ENCODE results near the gene FAM107A. TPM values are rescaled to one million over a fixed set of nuclear protein-coding genes. Genes with fewer than 3 reads are reported as not detected.

Gene FAM107A
- total RNA-seq, 1 donor from 2014 or later: not detected

DNA sequence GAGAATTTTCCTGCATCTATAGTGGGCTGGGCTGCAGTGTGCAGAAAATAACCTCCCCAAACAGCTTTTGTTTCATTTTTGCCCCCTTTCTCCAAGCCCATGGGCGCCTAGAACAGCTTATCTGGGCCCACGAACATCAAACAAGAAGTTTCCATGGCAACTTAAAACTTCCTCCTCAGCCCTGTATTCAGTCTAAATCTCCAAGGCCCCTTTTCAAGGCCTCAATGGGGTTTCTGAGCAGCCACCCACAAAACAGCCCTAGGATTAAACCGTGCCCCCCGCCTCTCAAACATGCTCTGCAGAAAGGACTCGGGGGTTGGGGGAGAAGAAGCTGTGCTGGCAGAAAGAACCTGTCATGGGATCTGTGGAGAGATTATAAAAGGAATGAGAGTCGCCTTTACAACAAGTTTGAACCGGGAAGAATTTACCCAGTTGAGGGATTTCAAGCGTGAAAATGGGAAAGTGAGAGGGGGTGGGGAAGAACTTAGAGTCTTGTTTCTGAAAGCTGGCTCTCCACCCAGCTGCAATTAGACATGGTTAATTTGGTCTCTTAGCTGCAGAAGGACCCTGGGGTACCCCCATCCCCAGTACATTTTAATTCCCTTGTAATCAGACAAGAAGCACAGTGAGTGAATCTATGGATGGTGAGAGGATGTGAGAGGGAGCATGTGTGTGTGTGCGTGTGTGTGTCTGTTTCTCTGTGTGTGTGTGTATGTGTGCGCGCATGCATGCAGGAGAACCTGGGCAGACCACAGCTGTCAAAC, 4.3 kb upstream of the FAM107A start:
- Mint-ChIP-seq H3K36me3 (ENCODE audit: low read depth) (peaks cover 2% of the 10 kb centered on the region), H3K9me3 (peaks cover 4% of the 10 kb centered on the region), H3K27ac (no peak overlapping the region), H3K4me3 (no peak overlapping the region), H3K27me3 (peaks cover 35% of the 10 kb centered on the region), H3K4me1 (peaks cover 19% of the 10 kb centered on the region)
- intact Hi-C loops (cut with micrococcal nuclease): no loop called here
- no peak for DNase-seq

DNA sequence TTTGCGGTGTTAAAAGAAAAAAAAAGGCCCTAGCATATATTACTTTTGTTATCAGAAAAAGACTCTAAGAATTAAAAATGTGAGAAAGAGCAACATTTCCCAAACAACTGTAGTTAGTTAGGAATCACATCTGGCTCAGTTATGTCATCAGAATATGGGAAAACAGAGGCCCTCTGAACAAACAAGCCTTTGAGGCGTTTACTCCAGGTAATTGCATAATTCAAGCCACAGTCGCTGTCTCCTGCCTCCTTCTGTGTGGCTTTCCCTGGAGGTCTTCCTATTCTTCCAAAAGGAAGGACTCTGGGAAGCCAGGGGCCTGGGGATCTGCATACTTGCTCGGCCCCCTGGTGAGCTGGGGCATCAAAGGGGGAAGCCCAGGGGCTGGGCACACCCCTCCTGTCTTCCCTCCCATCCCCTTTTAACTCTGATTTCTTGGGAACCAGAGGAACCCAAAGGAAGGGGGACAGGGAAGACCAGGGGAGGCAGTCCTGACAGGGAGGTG, 3.7 kb upstream of the FAM107A start:
- Mint-ChIP-seq H3K4me3 (no peak overlapping the region), H3K4me1 (peaks cover 16% of the 10 kb centered on the region), H3K36me3 (ENCODE audit: low read depth) (no peaks in the 10 kb centered on the region), H3K27me3 (peaks cover 29% of the 10 kb centered on the region), H3K9me3 (no peaks in the 10 kb centered on the region), H3K27ac (no peak overlapping the region)
- no peak for DNase-seq
- intact Hi-C loops (cut with micrococcal nuclease): no loop called here

DNA sequence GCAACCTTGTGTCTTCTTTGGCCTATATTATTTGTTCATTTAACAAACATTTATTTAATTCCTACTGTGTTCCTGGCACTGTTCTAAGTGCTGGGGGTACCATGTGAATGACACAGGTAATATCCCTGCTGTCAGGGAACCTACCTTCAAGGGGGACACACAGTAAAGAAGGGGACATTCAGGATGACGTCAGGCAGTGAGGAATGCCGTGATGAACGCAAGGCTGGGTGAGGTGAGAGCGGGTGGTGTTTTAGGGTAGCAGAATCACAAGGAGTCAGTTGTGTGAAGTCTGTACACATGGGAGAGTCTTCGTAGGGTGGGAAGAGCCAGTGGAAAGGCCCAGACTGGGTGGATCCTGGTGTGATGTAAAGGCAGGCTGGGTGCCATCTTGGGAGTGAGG, 1.7 kb upstream of the FAM107A start:
- no peak overlapping the region for H3K27ac Mint-ChIP-seq
- no peaks in the 10 kb centered on the region for H3K9me3 Mint-ChIP-seq
- intact Hi-C loops (cut with micrococcal nuclease): no loop called here
- H3K4me3 Mint-ChIP-seq: no peak overlapping the region
- peaks cover 13% of the 10 kb centered on the region for H3K27me3 Mint-ChIP-seq
- H3K36me3 Mint-ChIP-seq (ENCODE audit: low read depth): no peaks in the 10 kb centered on the region
- DNase-seq: no peak
- peaks cover 3% of the 10 kb centered on the region for H3K4me1 Mint-ChIP-seq

DNA sequence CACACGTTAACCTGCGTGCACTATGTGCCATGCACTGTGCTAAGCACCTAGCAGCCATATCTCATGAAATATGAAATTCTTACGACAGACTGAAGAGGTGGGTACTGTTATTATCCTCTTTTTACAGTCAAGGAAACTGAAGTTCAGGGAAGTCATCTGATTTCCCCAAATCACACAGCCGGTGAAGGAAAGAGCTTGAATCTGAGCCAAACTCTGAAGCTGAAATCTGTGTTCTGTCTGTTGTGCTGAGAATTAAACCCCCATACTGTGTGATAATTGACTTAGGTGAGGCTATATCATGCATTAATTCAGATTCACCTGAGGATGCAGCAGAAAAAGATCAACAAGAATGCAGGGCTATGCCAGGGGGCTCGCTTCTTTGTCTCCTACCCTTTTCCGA, 475 bp downstream of the FAM107A start:
- Mint-ChIP-seq H3K4me3 (no peak overlapping the region), H3K9me3 (no peaks in the 10 kb centered on the region), H3K36me3 (ENCODE audit: low read depth) (no peaks in the 10 kb centered on the region), H3K4me1 (peaks cover 3% of the 10 kb centered on the region), H3K27ac (no peak overlapping the region), H3K27me3 (peaks cover 15% of the 10 kb centered on the region)
- intact Hi-C loops (cut with micrococcal nuclease): no loop called here
- no peak for DNase-seq

DNA sequence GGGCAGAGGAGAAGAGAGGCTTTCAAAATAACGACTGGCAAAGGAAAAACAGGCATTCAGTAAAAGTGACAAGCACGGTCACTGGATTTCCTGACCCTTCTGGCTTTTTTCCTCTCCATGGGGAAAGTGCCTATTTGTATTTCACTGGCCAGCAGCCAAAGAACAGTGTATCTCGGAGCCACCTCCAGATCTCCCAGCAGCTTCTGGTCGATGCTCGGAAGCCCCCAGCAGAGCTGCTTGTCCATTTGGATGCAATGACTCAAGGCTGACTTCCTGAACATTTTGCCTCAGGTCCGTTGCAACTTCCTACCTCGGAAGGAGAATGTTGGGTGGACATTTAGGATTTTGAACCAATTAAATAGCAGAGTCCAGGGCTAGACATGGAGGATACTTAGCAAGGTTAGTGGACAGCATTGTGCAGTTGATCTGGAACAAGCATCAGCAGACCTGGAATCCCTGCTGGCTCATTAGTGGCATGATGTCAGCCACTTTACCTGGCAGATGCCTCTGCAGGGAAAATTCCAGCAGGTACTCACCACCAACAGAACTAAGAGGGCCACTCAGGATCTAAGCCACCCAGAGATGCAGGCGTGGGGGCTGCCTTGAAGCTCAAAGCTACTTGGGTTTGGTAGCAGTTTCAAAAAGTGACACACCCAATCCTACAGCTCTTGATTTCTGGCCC, 1.1 kb downstream of the FAM107A start:
- no peaks in the 10 kb centered on the region for H3K36me3 Mint-ChIP-seq (ENCODE audit: low read depth)
- no peak overlapping the region for H3K4me3 Mint-ChIP-seq

DNA sequence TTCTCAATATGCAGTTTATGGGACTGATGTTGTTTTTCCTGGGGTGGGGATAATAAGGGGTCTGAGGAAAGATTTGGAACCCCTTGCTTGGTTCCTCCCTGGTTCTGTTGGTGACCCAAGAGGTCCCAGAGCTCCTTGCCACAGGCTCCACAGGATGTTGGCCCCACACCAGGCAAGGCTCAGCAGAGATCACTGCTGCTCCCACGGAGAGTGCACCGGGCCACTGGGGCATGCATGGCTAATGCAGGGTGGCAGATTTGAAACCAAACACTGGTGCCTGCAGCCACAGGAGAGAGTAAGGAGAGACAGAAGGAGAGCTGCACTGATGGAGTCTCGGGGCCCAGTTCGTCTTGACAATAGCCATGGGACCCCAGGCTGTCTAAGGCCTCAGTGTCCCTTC, 2.5 kb downstream of the FAM107A start:
- Mint-ChIP-seq H3K4me3 (no peak overlapping the region), H3K9me3 (no peaks in the 10 kb centered on the region), H3K36me3 (ENCODE audit: low read depth) (no peaks in the 10 kb centered on the region), H3K27ac (no peak overlapping the region), H3K27me3 (peaks cover 11% of the 10 kb centered on the region), H3K4me1 (no peaks in the 10 kb centered on the region)
- DNase-seq: no peak
- intact Hi-C loops (cut with micrococcal nuclease): no loop called here

More for the DNA sequence above, 1.1 kb downstream of the FAM107A start:
- Mint-ChIP-seq H3K27ac (no peak overlapping the region), H3K9me3 (no peaks in the 10 kb centered on the region), H3K4me1 (no peaks in the 10 kb centered on the region), H3K27me3 (peaks cover 13% of the 10 kb centered on the region)
- DNase-seq: no peak
- intact Hi-C loops (cut with micrococcal nuclease): no loop called here

DNA sequence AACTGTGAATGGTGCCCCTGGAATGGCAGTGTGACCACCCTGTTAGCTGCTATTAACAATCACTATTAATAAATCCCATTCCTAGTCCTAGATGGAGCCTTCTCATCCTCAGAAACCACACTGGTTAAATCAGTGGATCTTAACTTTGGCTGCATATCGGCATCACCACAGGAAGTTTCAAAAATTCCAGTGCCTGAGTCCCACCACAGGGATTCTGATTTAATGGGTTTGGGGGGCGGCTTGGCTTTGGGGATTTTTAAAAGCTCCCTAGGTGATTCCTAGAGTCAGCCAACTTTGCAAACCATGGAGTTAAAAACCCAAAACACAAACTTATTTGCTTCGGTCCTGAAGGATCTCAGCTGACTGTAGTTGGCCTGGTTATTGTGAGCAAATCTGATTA, 3.1 kb downstream of the FAM107A start:
- H3K27me3 Mint-ChIP-seq: peaks cover 11% of the 10 kb centered on the region
- H3K36me3 Mint-ChIP-seq (ENCODE audit: low read depth): no peaks in the 10 kb centered on the region
- H3K4me1 Mint-ChIP-seq: no peaks in the 10 kb centered on the region
- H3K4me3 Mint-ChIP-seq: no peak overlapping the region
- no peaks in the 10 kb centered on the region for H3K9me3 Mint-ChIP-seq
- intact Hi-C loops (cut with micrococcal nuclease): no loop called here
- no peak for DNase-seq
- H3K27ac Mint-ChIP-seq: no peak overlapping the region

DNA sequence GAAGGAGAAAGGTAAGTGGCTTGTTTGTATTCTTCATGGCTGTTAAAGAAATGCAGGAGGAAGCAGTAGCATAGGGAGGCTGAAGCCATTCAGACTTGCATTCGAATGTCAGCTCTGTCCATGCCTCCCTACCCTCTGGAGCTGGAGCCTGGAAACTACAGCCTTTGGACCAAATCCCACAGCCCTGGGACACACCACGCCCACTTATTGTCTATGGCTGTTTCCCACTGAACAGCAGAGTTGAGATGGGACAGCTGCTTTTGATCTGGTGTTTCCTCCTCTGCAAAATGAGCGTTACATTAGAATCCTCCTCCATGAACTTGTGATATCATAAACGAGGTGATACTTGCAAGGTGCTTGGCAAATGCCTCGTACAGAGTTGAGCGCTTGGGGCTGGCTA, 3.6 kb downstream of the FAM107A start:
- no peak for DNase-seq
- intact Hi-C loops (cut with micrococcal nuclease): no loop called here
- peaks cover 11% of the 10 kb centered on the region for H3K27me3 Mint-ChIP-seq
- H3K9me3 Mint-ChIP-seq: no peaks in the 10 kb centered on the region
- no peak overlapping the region for H3K4me3 Mint-ChIP-seq
- H3K27ac Mint-ChIP-seq: no peak overlapping the region
- H3K4me1 Mint-ChIP-seq: peaks cover 3% of the 10 kb centered on the region
- H3K36me3 Mint-ChIP-seq (ENCODE audit: low read depth): no peaks in the 10 kb centered on the region

DNA sequence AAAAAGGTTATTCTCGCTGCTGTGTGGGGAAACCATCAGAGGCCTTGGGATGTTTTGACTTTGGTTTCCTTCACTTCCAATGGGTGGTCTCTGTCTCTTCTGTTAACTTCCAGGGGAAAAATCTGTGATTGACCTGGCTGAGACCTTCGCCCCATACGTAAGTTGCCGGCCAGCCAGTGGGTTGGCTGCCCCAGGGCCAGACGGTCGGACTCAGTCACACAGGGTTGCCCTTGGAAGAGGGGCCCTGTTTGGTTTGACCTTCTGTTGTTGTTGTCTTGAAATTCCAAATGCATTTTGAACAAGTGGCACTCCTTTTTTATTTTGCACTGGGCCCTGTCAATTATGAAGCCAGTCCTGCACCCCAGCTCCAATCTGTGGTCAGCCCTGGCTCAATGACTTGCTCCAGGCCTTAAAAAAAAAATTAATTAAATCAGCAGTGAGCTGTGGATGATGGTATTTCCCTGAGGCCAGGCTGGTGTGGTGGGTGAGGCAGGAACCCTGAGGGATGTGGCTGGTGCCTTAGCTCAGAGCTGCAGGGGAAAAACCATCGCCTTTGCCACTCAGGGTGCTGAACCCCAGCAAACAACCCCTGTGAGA, 4.5 kb downstream of the FAM107A start:
- H3K9me3 Mint-ChIP-seq: no peaks in the 10 kb centered on the region
- peaks cover 11% of the 10 kb centered on the region for H3K27me3 Mint-ChIP-seq
- intact Hi-C loops (cut with micrococcal nuclease): no loop called here
- DNase-seq: no peak
- no peak overlapping the region for H3K4me3 Mint-ChIP-seq
- peaks cover 4% of the 10 kb centered on the region for H3K4me1 Mint-ChIP-seq
- H3K27ac Mint-ChIP-seq: no peak overlapping the region
- H3K36me3 Mint-ChIP-seq (ENCODE audit: low read depth): no peaks in the 10 kb centered on the region

DNA sequence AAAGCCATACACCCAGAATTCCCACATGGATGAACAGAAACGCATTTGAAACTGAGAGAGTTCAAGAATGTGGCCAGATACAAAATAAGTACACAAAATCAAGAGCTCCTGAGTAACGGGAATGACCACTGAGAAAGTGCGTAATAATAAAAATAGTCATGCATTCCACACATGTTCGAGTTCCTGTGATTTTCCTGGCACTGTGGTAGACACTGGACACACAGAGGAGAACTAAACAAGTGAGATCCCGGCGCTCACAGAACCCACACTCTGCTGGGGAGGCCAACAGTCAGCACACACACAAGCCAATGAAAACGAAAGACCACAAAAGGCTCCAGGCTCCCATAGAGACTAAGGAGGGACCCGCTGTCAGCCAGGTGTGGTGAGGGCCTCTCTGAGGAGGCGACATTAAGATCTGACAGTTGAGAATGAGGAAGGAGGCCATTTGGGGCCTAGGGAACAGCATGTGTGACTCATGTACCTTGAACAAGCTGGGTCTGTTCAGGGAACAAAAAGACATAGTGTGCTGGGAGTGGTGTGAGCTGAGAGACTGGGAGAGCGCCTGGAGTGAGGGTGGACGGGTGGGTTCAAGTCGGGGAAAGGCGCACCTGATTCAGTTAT, 5.1 kb downstream of the FAM107A start:
- intact Hi-C loops (cut with micrococcal nuclease): no loop called here
- peaks cover 11% of the 10 kb centered on the region for H3K27me3 Mint-ChIP-seq
- H3K4me1 Mint-ChIP-seq: peaks cover 4% of the 10 kb centered on the region
- DNase-seq: no peak
- no peak overlapping the region for H3K4me3 Mint-ChIP-seq
- H3K9me3 Mint-ChIP-seq: no peaks in the 10 kb centered on the region
- H3K36me3 Mint-ChIP-seq (ENCODE audit: low read depth): no peaks in the 10 kb centered on the region
- no peak overlapping the region for H3K27ac Mint-ChIP-seq

DNA sequence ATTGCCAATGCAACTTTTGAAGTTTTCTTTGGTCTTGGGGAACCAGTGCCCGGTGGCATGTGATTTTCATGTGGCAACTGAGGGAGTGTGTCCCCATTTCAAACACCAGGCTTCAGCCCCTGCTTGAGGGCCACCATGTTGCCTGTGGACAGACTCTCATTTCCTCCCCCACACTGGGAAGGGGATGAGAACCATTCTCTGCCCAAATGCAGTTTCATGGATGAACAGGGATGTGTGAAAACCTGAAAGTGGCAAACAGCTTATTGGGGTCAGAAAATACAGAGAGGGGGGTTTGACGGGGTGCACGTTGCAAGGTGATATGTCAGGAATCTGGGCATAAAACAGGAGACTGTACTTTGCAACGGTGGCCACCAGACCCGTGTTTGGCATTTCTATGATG, 6.3 kb downstream of the FAM107A start:
- H3K27me3 Mint-ChIP-seq: peaks cover 9% of the 10 kb centered on the region
- DNase-seq: no peak
- H3K36me3 Mint-ChIP-seq (ENCODE audit: low read depth): no peaks in the 10 kb centered on the region
- peaks cover 4% of the 10 kb centered on the region for H3K4me1 Mint-ChIP-seq
- H3K27ac Mint-ChIP-seq: no peak overlapping the region
- no peaks in the 10 kb centered on the region for H3K9me3 Mint-ChIP-seq
- H3K4me3 Mint-ChIP-seq: no peak overlapping the region
- intact Hi-C loops (cut with micrococcal nuclease): no loop called here

DNA sequence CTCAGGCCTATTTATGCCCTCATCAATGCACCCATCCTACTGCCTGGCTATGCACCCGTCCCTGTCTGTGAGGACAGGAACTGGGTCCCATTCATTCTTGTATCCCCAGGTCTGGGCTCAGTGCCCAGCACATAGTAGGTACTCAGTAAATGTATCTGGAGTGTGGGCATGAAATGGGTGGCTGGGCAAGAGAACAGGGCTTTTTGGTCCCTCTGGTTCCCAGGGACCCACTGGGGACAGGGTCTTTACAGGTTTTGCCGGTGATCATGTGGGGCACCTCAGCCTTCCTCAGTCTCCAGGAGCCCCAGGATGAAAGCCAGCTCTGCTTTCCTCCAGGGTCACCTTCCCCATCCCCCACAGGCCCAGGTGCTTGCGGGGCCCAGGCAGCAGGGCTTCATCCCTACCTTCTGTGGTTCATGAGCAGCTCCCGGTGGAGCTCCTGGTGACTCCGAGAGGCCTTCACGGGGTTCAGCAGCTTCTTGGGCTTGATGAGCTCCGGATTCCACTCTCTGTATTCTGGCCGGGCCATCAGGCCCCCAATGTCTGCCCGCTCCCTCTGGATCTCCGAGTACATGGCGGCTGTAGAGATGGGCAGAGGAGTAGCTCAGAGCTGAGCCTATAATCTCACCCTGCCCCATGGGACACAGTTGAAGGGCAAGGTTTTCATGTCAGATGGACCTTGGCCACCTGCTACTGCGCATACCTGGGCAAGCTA, 7.7 kb downstream of the FAM107A start:
- Mint-ChIP-seq H3K27me3 (peaks cover 9% of the 10 kb centered on the region), H3K9me3 (no peaks in the 10 kb centered on the region), H3K4me1 (peaks cover 4% of the 10 kb centered on the region), H3K36me3 (ENCODE audit: low read depth) (no peaks in the 10 kb centered on the region), H3K4me3 (no peak overlapping the region), H3K27ac (no peak overlapping the region)
- intact Hi-C loops (cut with micrococcal nuclease): no loop called here
- no peak for DNase-seq

DNA sequence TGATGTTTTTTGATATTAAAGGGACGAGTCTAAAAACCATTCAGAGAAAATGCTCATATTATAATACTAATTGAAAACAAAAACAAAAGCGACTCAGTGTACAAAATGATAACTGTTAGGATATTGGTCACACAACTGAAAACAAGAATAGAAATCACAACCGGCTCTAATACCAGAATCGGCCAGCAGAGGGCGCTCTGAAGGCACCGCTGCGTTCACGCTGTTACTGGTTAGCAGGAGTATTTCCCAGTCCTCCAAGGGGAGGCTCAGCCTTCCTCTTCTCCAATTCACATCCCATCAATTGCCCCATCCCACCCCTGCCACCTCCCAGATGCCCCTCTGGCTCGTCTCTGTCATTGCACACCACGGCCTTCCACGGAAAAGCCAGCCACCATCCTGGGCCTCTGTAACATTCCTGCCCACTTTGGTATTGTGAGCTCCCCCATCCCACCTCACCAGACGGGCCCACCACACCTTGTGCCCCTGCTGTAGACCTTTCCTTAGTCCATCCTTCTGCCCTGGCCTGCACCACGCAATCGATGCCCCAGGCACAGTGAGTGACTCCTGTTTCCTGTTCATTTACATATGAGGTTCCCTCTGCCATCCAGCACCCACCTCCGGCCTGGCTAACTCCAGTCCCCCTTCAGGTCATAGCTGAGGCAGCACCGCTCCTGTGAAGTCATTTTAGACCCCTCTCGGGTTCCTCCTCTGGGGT, 8.5 kb downstream of the FAM107A start:
- Mint-ChIP-seq H3K27me3 (peaks cover 7% of the 10 kb centered on the region), H3K9me3 (no peaks in the 10 kb centered on the region), H3K27ac (no peak overlapping the region), H3K36me3 (ENCODE audit: low read depth) (no peaks in the 10 kb centered on the region), H3K4me3 (no peak overlapping the region), H3K4me1 (peaks cover 4% of the 10 kb centered on the region)
- DNase-seq: peak; percentile 91
- intact Hi-C loops (cut with micrococcal nuclease): loop anchor here (1.0 kb wide), 1 partner anchor 62 kb away; no protein-coding TSS in a partner anchor

All from activated CD4-positive, alpha-beta T cell treated with anti-CD3 and anti-CD28 coated beads, Interleukin-2, amount 10 ng/mL, durations not matched to agents 24 days and 14 days (primary cell).